ENCODE results near the gene SLC41A1. TPM values are rescaled to one million over a fixed set of nuclear protein-coding genes. Genes with fewer than 3 reads are reported as not detected.
"Not testable (repeated sequence)": the region's sequence is repeated elsewhere in the genome, so short reads cannot be mapped to it uniquely, and the experiment has no call there.

Gene SLC41A1
- total RNA-seq, 1 experiment from 2014 or later: 17.2 TPM

GRCh38 chr1:205826016-205826806, 13.2 kb upstream of the SLC41A1 start:
- ATAC-seq: no peak
- H3K4me1 ChIP-seq (ENCODE audit: insufficient read depth, low read length): no peaks in the 10 kb centered on the region
- no TSS peak for BruUV-seq (replicated peaks)
- H4K20me1 ChIP-seq (ENCODE audit: low read length): no peaks in the 10 kb centered on the region
- no peaks in the 10 kb centered on the region for H3F3A ChIP-seq (ENCODE audit: low read length, unreplicated experiment)
- peaks cover 16% of the 10 kb centered on the region for H3K27me3 ChIP-seq (ENCODE audit: low read length)
- no peak overlapping the region for H3K27ac ChIP-seq (ENCODE audit: low read length)
- H3K36me3 ChIP-seq (ENCODE audit: low read depth, low read length): no peaks in the 10 kb centered on the region
- no peak overlapping the region for H3K4me2 ChIP-seq (ENCODE audit: low read length)
- no peaks in the 10 kb centered on the region for H3K9me3 ChIP-seq (ENCODE audit: low read length)
- CTCF ChIA-PET: no interaction called here
- H3K4me3 ChIP-seq (ENCODE audit: low read length): no peak overlapping the region
- no peak overlapping the region for H3K9ac ChIP-seq (ENCODE audit: low read length)
- intact Hi-C loops (cut with micrococcal nuclease): no loop called here
- peaks cover 4% of the 10 kb centered on the region; the same call in 1 of the 2 replicates for H3K79me2 ChIP-seq (ENCODE audit: low read length)
- no peaks in the 10 kb centered on the region for H3K9me2 ChIP-seq (replicated peaks; ENCODE audit: low read length)
- H2AFZ ChIP-seq (ENCODE audit: low read length): no peak overlapping the region
- DNase-seq: no peak
- POLR2A ChIA-PET (ENCODE audit: unreplicated experiment): interaction anchor here (0.7 kb wide), 1 partner anchor 644 kb away, joined by 3 read pairs; no protein-coding TSS in a partner anchor
- no peak for TF ChIP-seq EZH2 (IDR thresholded peaks at IDR 0.05; ENCODE audit: low read length, unreplicated experiment)
- TF ChIP-seq, protein P1, sequence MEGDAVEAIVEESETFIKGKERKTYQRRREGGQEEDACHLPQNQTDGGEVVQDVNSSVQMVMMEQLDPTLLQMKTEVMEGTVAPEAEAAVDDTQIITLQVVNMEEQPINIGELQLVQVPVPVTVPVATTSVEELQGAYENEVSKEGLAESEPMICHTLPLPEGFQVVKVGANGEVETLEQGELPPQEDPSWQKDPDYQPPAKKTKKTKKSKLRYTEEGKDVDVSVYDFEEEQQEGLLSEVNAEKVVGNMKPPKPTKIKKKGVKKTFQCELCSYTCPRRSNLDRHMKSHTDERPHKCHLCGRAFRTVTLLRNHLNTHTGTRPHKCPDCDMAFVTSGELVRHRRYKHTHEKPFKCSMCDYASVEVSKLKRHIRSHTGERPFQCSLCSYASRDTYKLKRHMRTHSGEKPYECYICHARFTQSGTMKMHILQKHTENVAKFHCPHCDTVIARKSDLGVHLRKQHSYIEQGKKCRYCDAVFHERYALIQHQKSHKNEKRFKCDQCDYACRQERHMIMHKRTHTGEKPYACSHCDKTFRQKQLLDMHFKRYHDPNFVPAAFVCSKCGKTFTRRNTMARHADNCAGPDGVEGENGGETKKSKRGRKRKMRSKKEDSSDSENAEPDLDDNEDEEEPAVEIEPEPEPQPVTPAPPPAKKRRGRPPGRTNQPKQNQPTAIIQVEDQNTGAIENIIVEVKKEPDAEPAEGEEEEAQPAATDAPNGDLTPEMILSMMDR (conservative IDR thresholded peaks at IDR 0.05; ENCODE audit: low read depth, low read length): no peak
- TF ChIP-seq EZH2phosphoT487 (IDR thresholded peaks at IDR 0.05; ENCODE audit: borderline replicate concordance, low read length): no peak

DNA sequence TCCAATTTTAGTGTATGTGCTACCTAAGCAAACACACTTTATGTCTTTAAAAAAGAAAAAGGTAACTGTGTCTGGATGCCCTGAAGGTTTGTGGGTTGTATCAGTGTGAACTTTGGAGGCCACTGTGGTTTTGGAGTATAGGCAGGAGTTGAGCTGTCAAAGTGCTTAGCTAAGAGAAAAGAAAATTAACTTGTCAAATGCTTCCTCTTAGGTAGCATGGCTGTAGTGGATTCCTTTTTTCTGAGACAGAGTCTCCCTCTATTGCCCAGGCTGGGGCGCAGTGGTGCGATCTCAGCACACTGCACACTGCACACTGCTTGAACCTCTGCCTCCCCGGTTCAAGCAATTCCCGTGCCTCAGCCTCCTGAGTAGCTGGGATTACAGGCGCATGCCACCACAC, 11.2 kb upstream of the SLC41A1 start:
- intact Hi-C loops (cut with micrococcal nuclease): no loop called here
- H3K4me2 ChIP-seq (ENCODE audit: low read length): no peak overlapping the region
- ATAC-seq (no peak), DNase-seq (no peak)
- no peak overlapping the region for H3K27ac ChIP-seq (ENCODE audit: low read length)
- no peaks in the 10 kb centered on the region for H3K9me2 ChIP-seq (replicated peaks; ENCODE audit: low read length)
- H3F3A ChIP-seq (ENCODE audit: low read length, unreplicated experiment): no peaks in the 10 kb centered on the region
- ChIA-PET POLR2A (ENCODE audit: unreplicated experiment) (no interaction called here), CTCF (no interaction called here)
- no peak overlapping the region for H3K9ac ChIP-seq (ENCODE audit: low read length)
- no peaks in the 10 kb centered on the region for H4K20me1 ChIP-seq (ENCODE audit: low read length)
- BruUV-seq (replicated peaks): no TSS peak
- H3K4me1 ChIP-seq (ENCODE audit: insufficient read depth, low read length): no peaks in the 10 kb centered on the region
- no peak overlapping the region for H3K4me3 ChIP-seq (ENCODE audit: low read length)
- H3K9me3 ChIP-seq (ENCODE audit: low read length): no peaks in the 10 kb centered on the region
- TF ChIP-seq, protein P1 (conservative IDR thresholded peaks at IDR 0.05; ENCODE audit: low read depth, low read length): no peak
- no peak for TF ChIP-seq EZH2 (IDR thresholded peaks at IDR 0.05; ENCODE audit: low read length, unreplicated experiment)
- no peak for TF ChIP-seq EZH2phosphoT487 (IDR thresholded peaks at IDR 0.05; ENCODE audit: borderline replicate concordance, low read length)
- H3K27me3 ChIP-seq (ENCODE audit: low read length): peaks cover 16% of the 10 kb centered on the region
- peaks cover 4% of the 10 kb centered on the region; the same call in 1 of the 2 replicates for H3K79me2 ChIP-seq (ENCODE audit: low read length)
- H2AFZ ChIP-seq (ENCODE audit: low read length): no peak overlapping the region
- no peaks in the 10 kb centered on the region for H3K36me3 ChIP-seq (ENCODE audit: low read depth, low read length)

- CTCF ChIA-PET; H3K36me3 ChIP-seq (ENCODE audit: low read depth, low read length); H3K4me3 ChIP-seq (ENCODE audit: low read length); DNase-seq; H3K27ac ChIP-seq (ENCODE audit: low read length); H3F3A ChIP-seq (ENCODE audit: low read length, unreplicated experiment); H2AFZ ChIP-seq (ENCODE audit: low read length); H3K4me1 ChIP-seq (ENCODE audit: insufficient read depth, low read length); H3K9me2 ChIP-seq (replicated peaks; ENCODE audit: low read length); H3K9me3 ChIP-seq (ENCODE audit: low read length); intact Hi-C loops (cut with micrococcal nuclease); BruUV-seq (replicated peaks); H4K20me1 ChIP-seq (ENCODE audit: low read length); H3K79me2 ChIP-seq (ENCODE audit: low read length); ATAC-seq; H3K4me2 ChIP-seq (ENCODE audit: low read length); H3K9ac ChIP-seq (ENCODE audit: low read length): not testable (repeated sequence)
- peaks cover 16% of the 10 kb centered on the region for H3K27me3 ChIP-seq (ENCODE audit: low read length)
- POLR2A ChIA-PET (ENCODE audit: unreplicated experiment): interaction anchor here (0.6 kb wide), 1 partner anchor 53 kb away, joined by 3 read pairs; no protein-coding TSS in a partner anchor
Observed at GRCh38 chr1:205823260-205823659, 10.3 kb upstream of the SLC41A1 start.
